ENCODE data around the gene PTPRK. TPM values are rescaled to one million over a fixed set of nuclear protein-coding genes. Genes with fewer than 3 reads are reported as not detected.

The PTPRK gene
- total and polyA plus RNA-seq, 4 donors = 12.1 to 61.2 (median 29.1) TPM

- Histone ChIP-seq H3K9me3 (ENCODE audit: control insufficient read depth in 4 of 4, low read length in 3 of 4) (no peaks in the 10 kb centered on the region), H3K36me3 (ENCODE audit: control insufficient read depth in 4 of 4, insufficient read depth in 3 of 4, low read depth in 1 of 4, low read length in 3 of 4) (no peaks in the 10 kb centered on the region), H3K27ac (ENCODE audit: low read depth in 1 of 2, low read length in 2 of 2) (peak overlapping the region; percentile 56 to 77), H3K4me3 (ENCODE audit: low read depth in 1 of 3, low read length in 3 of 3) (peak overlapping the region in 2 of 3 donors; percentile 26 to 37), H3K4me1 (ENCODE audit: control insufficient read depth in 4 of 4, insufficient read depth in 4 of 4, low read length in 3 of 4) (peaks cover 2 to 37% (median 12%) of the 10 kb centered on the region in 4 donors), H3K9ac (ENCODE audit: low read depth in 1 of 2, low read length in 2 of 2) (peak overlapping the region; percentile 31 to 75), H3K27me3 (ENCODE audit: control insufficient read depth in 4 of 4, insufficient read depth in 4 of 4, low read length in 3 of 4) (no peaks in the 10 kb centered on the region)
- DNase-seq (ENCODE audit: low spot score) = no peak
- 41% methylated on average over 3 of the region's 3 CpGs for WGBS
- TF ChIP-seq EGR1 (IDR thresholded peaks at IDR 0.05; ENCODE audit: low read depth in 2 of 2) = no peak
- no peak for TF ChIP-seq SP1 (IDR thresholded peaks at IDR 0.05)
- no peak for TF ChIP-seq FOXA2 (IDR thresholded peaks at IDR 0.05)
- no peak for TF ChIP-seq GABPA (IDR thresholded peaks at IDR 0.05 in 1 of 2, conservative IDR thresholded peaks at IDR 0.05 in 1 of 2)
- no peak for TF ChIP-seq RXRA (IDR thresholded peaks at IDR 0.05)
- TF ChIP-seq HNF4G (IDR thresholded peaks at IDR 0.05) = no peak
- no peak for TF ChIP-seq FOXA1 (IDR thresholded peaks at IDR 0.05)
- TF ChIP-seq MAX (IDR thresholded peaks at IDR 0.05) = no peak
- no peak for TF ChIP-seq ATF3 (IDR thresholded peaks at IDR 0.05)
- TF ChIP-seq TAF1 (conservative IDR thresholded peaks at IDR 0.05) = no peak
- no peak for TF ChIP-seq YY1 (IDR thresholded peaks at IDR 0.05)
Observed at GRCh38 chr6:128491100-128491581, 29.3 kb downstream of the PTPRK start.

- no peak overlapping the region for H3K27ac ChIP-seq (ENCODE audit: low read depth in 1 of 2, low read length in 2 of 2)
- H3K4me1 ChIP-seq (ENCODE audit: control insufficient read depth in 4 of 4, insufficient read depth in 4 of 4, low read length in 3 of 4) = peaks cover 0 to 37% (median 8%) of the 10 kb centered on the region in 4 donors
- DNase-seq (ENCODE audit: low spot score) = no peak
- TF ChIP-seq CTCF (IDR thresholded peaks at IDR 0.05; ENCODE audit: low read depth, low read length, missing input control) (no peak), FOXA1 (IDR thresholded peaks at IDR 0.05) (no peak), NR2F2 (IDR thresholded peaks at IDR 0.05) (no peak), ZBTB33 (IDR thresholded peaks at IDR 0.05) (no peak), FOXA2 (IDR thresholded peaks at IDR 0.05) (no peak), RXRA (IDR thresholded peaks at IDR 0.05) (no peak), EGR1 (IDR thresholded peaks at IDR 0.05; ENCODE audit: low read depth in 2 of 2) (no peak), HNF4A (conservative IDR thresholded peaks at IDR 0.05) (peak in 1 of 2 donors; percentile 43), JUND (IDR thresholded peaks at IDR 0.05) (no peak)
- H3K9me3 ChIP-seq (ENCODE audit: control insufficient read depth in 4 of 4, low read length in 3 of 4) = no peaks in the 10 kb centered on the region
- no peaks in the 10 kb centered on the region for H3K27me3 ChIP-seq (ENCODE audit: control insufficient read depth in 4 of 4, insufficient read depth in 4 of 4, low read length in 3 of 4)
- 96% methylated on average over 3 of the region's 3 CpGs for WGBS
- no peak overlapping the region for H3K4me3 ChIP-seq (ENCODE audit: low read depth in 1 of 3, low read length in 3 of 3)
- no peaks in the 10 kb centered on the region for H3K36me3 ChIP-seq (ENCODE audit: control insufficient read depth in 4 of 4, insufficient read depth in 3 of 4, low read depth in 1 of 4, low read length in 3 of 4)
- no peak overlapping the region for H3K9ac ChIP-seq (ENCODE audit: low read depth in 1 of 2, low read length in 2 of 2)
Observed at GRCh38 chr6:128487746-128488145, 32.7 kb downstream of the PTPRK start.

All from liver (tissue), 9 donors.